Heart left ventricle (tissue), 13 donors: ENCODE data around the gene TTLL9.

Experiments used
- CTCF ChIP-seq, 12 donors: fragments of 200-600 bp; sonication (generic) in 4 of 12; IDR thresholded peaks; one replicate each; pipeline versions ENCODE4 v1.5.0 to v1.8.0; 2018 to 2022; ENCODE audit warnings: antibody characterized with exemption in 12 of 12, mild to moderate bottlenecking in 5 of 12
- POLR2A ChIP-seq, 2 donors: fragments of 450-650 bp; IDR thresholded peaks; one replicate each; pipeline ENCODE4 v1.6.1; 2017; ENCODE audit warnings: antibody characterized with exemption in 2 of 2, mild to moderate bottlenecking in 2 of 2, moderate library complexity in 2 of 2
- donor health status: ischemic (EF 13 %, LVEDD 7.1; RV severe dilation, severe dysfunction).
- donor health status: DM: no; HTN: yes; CAD: no.
- donor health status: DM: no; HTN: no; CAD: no.
- donor health status: ischemic (EF 25% LVEDD 6.9; RV normal size, moderate dysfunction).
- donor health status: ischemic (EF 25% LVEDD 5.7; RV mildly dilated, moderate dysfunction).
- donor health status: ischemic (EF 35%, LVEDD 5.7; RV mildly dilated, moderate dysfunction).
- donor health status: nonischemic (EF 11% LVEDD 7.7; RV severe dilation, severe dysfunction).
- donor health status: DM: yes; HTN: yes; CAD: no.
- donor health status: PGD.
- donor health status: ischemic (EF 29% LVEDD 5.4; RV normal size, mild dysfunction).
- donor health status: nonischemic (EF 23%, LVEDD 6.1; RV moderate dilation, normal function).

DNA sequence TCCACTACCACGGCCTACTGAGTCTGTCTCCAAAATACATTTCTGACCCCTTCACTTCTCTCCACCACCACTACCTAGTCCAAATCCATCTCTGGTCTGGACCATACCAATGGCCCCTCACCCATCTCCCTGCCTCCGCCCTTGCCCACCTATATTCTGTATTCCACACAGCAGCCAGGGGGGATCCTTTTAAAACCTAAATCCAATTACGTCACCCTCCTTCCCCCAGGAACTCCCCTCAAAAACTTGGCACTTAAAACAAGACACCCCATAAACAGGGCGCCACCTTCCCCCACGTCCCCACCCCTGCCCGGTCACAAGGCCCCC is 80.7 kb downstream of the TTLL9 start:
- TF ChIP-seq CTCF (IDR thresholded peaks at IDR 0.05) (no peak), POLR2A (IDR thresholded peaks at IDR 0.05) (no peak)
